Smooth muscle cell (in vitro differentiated cells): Measurements from ENCODE around the gene GALNT9. TPM values are rescaled to one million over a fixed set of nuclear protein-coding genes. Genes with fewer than 3 reads are reported as not detected.

ENCODE experiments used
- DNase-seq: peaks from one replicate; lab custom pipeline; 2025; ENCODE audit not compliant: unreplicated experiment; lab: John Stamatoyannopoulos, UW
- H2AFZ ChIP-seq: fragments of 200-600 bp; sonication (generic); 2 replicates; pipeline ENCODE4 v1.6.0; 2016; ENCODE audit warnings: antibody characterized with exemption, low read depth, mild to moderate bottlenecking
- H3F3A ChIP-seq: fragments of 200-600 bp; sonication (generic); 2 replicates; pipeline ENCODE4 v1.6.0; 2017; ENCODE audit warnings: antibody characterized with exemption, low read depth
- H3K27ac ChIP-seq: fragments of 200-600 bp; sonication (generic); 2 replicates; pipeline ENCODE4 v1.5.1; 2016; ENCODE audit warnings: low read depth, mild to moderate bottlenecking
- H3K27me3 ChIP-seq: fragments of 200-600 bp; sonication (generic); 2 replicates; pipeline ENCODE4 v1.6.1; 2016; ENCODE audit warnings: low read depth, mild to moderate bottlenecking
- H3K36me3 ChIP-seq: fragments of 200-600 bp; sonication (generic); 2 replicates; pipeline ENCODE4 v1.5.1; 2016; ENCODE audit warnings: low read depth
- H3K4me1 ChIP-seq: fragments of 200-600 bp; sonication (generic); 2 replicates; pipeline ENCODE4 v1.5.1; 2016; ENCODE audit warnings: low read depth
- H3K4me2 ChIP-seq: fragments of 200-600 bp; sonication (generic); 2 replicates; pipeline ENCODE4 v1.6.0; 2016; ENCODE audit warnings: mild to moderate bottlenecking
- H3K4me3 ChIP-seq: fragments of 200-600 bp; sonication (generic); 2 replicates; pipeline ENCODE4 v1.5.1; 2016; ENCODE audit warnings: mild to moderate bottlenecking
- H3K79me2 ChIP-seq: fragments of 200-600 bp; sonication (generic); 2 replicates; pipeline ENCODE4 v1.6.0; 2016; ENCODE audit warnings: low read depth, mild to moderate bottlenecking
- H3K9ac ChIP-seq: fragments of 200-600 bp; sonication (generic); 2 replicates; pipeline ENCODE4 v1.6.0; 2016; ENCODE audit warnings: low read depth
- H3K9me3 ChIP-seq: fragments of 200-600 bp; sonication (generic); replicated peaks from 2 replicates; pipeline ENCODE4 v1.5.1; 2016; ENCODE audit warnings: low read depth
- H4K20me1 ChIP-seq: fragments of 200-600 bp; sonication (generic); 2 replicates; pipeline ENCODE4 v1.6.0; 2016; ENCODE audit warnings: low read depth
- WGBS: methylation state at CpG from one replicate; pipeline ENCODE4 v1.1.7; 2016; ENCODE audit warnings: low lambda C conversion rate; 5-methylcytosine and 5-hydroxymethylcytosine counted together
- polyA plus RNA-seq: library from polyadenylated mRNA; unstranded; fragments of >200 nt; fragmentation: Nextera tagmentation; extraction: Ambion mirVana; gene quantifications from 2 replicates; pipeline ENCODE4 v1.2.1, GENCODE V29; 2016
- total RNA-seq: library from RNA; depleted of rRNA; stranded (reverse); fragments of >200 nt; gene quantifications from 2 replicates; pipeline ENCODE4 v1.2.3, GENCODE V29; 2014
- TF ChIP-seq, protein P1 (sequence below): fragments of 200-600 bp; sonication (generic); IDR thresholded peaks from 2 replicates; pipeline ENCODE4 v1.5.1; 2017; ENCODE audit warnings: borderline replicate concordance, mild to moderate bottlenecking, antibody characterized with exemption; ENCODE audit not compliant: insufficient read depth, poor library complexity, severe bottlenecking

Gene GALNT9
- total and polyA plus RNA-seq, 2 experiments from 2014 or later, result 1.1 TPM; not detected in 1

DNA sequence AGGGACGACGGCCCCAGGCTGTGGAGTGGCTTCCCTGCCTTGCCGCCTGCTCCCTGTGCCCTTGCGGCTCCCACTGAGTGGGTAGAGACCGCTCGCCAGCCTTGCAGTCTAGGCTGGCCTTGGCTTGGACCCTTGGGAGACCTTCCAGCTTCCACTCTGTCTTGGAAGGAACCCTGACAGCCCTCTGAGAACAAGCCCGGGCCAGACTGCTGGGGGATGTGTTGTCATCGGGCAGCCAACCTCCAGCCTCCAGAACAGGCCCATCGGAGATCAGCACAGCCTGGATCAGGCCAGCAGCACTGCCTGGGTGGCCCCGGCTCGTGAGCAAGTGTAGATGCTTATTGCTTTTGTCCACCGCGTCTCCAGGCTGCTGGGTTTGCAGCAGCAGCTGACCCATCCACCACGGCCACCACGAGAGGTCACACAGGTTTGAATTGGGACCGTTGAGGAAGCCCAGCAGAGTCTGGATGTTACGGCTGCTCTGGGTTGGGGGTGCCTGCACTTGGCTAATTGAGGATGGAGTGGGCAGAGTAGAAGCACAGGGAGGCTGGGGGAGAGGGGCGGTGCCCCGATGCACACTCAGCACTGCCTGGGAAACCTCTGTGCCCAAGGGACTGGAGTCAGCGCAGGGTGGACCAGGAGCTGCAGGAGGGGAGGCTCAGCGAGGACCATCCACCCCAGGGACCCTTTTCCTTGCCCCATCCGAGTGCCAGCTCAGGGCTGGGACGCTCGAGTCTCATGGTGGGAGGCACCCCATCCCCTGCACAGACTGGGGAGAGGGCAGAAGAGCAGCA, 129.7 kb downstream of the GALNT9 start:
- no peaks in the 10 kb centered on the region for H3K9me3 ChIP-seq
- H3K36me3 ChIP-seq, result no peaks in the 10 kb centered on the region
- no peak overlapping the region for H3K27ac ChIP-seq
- H2AFZ ChIP-seq, result no peak overlapping the region
- 91% methylated on average over 24 of the region's 24 CpGs for WGBS
- TF ChIP-seq, protein P1, sequence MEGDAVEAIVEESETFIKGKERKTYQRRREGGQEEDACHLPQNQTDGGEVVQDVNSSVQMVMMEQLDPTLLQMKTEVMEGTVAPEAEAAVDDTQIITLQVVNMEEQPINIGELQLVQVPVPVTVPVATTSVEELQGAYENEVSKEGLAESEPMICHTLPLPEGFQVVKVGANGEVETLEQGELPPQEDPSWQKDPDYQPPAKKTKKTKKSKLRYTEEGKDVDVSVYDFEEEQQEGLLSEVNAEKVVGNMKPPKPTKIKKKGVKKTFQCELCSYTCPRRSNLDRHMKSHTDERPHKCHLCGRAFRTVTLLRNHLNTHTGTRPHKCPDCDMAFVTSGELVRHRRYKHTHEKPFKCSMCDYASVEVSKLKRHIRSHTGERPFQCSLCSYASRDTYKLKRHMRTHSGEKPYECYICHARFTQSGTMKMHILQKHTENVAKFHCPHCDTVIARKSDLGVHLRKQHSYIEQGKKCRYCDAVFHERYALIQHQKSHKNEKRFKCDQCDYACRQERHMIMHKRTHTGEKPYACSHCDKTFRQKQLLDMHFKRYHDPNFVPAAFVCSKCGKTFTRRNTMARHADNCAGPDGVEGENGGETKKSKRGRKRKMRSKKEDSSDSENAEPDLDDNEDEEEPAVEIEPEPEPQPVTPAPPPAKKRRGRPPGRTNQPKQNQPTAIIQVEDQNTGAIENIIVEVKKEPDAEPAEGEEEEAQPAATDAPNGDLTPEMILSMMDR, result no peak
- no peaks in the 10 kb centered on the region for H3K4me1 ChIP-seq
- H3K79me2 ChIP-seq, result no peaks in the 10 kb centered on the region
- no peaks in the 10 kb centered on the region for H3K27me3 ChIP-seq
- H3K9ac ChIP-seq, result no peak overlapping the region
- H4K20me1 ChIP-seq, result no peaks in the 10 kb centered on the region
- no peak for DNase-seq
- no peaks in the 10 kb centered on the region for H3F3A ChIP-seq
- H3K4me3 ChIP-seq, result no peak overlapping the region
- no peak overlapping the region for H3K4me2 ChIP-seq

DNA sequence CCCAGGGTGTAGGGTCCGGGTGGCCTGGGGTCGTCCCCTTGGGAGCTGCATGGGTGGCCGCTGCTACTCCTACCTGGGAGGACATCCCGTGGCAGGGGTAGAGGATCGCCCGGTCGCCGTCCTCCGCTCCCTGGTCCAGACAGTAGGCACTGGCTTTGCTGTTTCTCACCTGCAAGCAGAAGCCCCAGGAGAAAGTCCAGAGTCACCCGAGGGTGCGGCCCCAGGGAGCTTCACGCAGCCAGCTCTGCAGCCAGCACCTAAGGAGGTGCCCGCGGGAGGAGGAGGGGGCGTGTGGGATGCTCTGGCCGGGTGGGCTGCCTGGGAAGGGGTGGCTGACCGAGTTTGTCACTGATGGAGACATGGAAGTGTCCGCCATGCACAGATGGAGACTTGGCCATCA, 130.3 kb downstream of the GALNT9 start:
- H3K9me3 ChIP-seq, result no peaks in the 10 kb centered on the region
- no peaks in the 10 kb centered on the region for H3F3A ChIP-seq
- no peaks in the 10 kb centered on the region for H4K20me1 ChIP-seq
- H3K27me3 ChIP-seq, result no peaks in the 10 kb centered on the region
- H3K27ac ChIP-seq, result no peak overlapping the region
- no peak for DNase-seq
- no peaks in the 10 kb centered on the region for H3K79me2 ChIP-seq
- no peak overlapping the region for H3K9ac ChIP-seq
- no peak overlapping the region for H3K4me2 ChIP-seq
- H3K36me3 ChIP-seq, result no peaks in the 10 kb centered on the region
- TF ChIP-seq, protein P1, result no peak
- 90% methylated on average over 14 of the region's 18 CpGs for WGBS
- no peak overlapping the region for H3K4me3 ChIP-seq
- H2AFZ ChIP-seq, result no peak overlapping the region
- no peaks in the 10 kb centered on the region for H3K4me1 ChIP-seq

DNA sequence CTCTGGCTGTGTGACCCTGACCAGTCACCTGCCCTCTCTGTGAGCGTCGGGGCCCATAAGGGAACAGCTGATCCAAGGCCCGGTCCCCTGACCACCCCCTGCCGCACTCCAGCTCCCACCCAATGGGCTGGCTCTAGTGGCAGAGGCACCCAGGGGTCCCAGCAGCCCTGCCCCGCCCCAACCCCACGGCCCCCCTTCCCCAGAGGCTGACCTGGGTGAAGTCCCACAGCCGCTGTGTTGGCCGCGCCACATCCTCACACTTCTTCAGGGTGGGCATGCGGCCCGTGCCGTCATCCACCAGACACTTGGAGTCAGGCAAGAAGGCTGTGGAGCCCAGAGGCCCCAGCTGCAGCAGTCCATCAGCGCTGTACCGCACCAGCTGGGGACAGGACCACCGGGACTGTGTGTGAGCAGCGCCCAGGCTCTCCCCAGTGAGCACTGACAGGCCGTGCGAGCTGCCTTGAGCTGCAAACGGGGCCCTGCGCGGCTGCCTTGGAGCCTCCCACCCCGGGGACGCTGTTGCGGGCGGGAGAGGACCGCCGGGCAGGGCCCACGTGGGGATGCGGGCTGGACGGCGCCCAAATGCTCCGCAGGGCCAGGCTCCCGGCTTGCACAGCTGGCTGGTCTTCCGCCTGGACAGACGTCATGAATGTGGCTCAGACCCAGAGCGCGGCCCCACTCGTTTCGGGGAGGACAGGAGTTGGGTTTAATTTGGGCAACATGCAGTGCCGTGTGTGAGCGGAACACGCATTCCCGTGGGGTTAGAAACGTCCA, 131.6 kb downstream of the GALNT9 start:
- Histone ChIP-seq H3K9ac (no peak overlapping the region), H3K36me3 (no peaks in the 10 kb centered on the region), H3K27me3 (no peaks in the 10 kb centered on the region), H3K79me2 (no peaks in the 10 kb centered on the region), H2AFZ (no peak overlapping the region), H3K4me3 (no peak overlapping the region), H3K4me2 (no peak overlapping the region), H3K27ac (no peak overlapping the region), H3K9me3 (no peaks in the 10 kb centered on the region), H3F3A (no peaks in the 10 kb centered on the region), H4K20me1 (no peaks in the 10 kb centered on the region), H3K4me1 (no peaks in the 10 kb centered on the region)
- 95% methylated on average over 36 of the region's 44 CpGs for WGBS
- DNase-seq, result no peak
- TF ChIP-seq, protein P1, result no peak
